ENCODE results near the gene TACSTD2.
A peak's percentile ranks its signal among the peaks of the same experiment; 100 is the strongest.
"Not testable (repeated sequence)": the region's sequence is repeated elsewhere in the genome, so short reads cannot be mapped to it uniquely, and the experiment has no call there.

TACSTD2 gene

GRCh38 chr1:58576727-58577653 lies at the start of gene TACSTD2:
TSS of gene TACSTD2 (minus strand) at chr1:58577252. CDS start at chr1:58577156, 96 bp downstream.
- H3K9ac ChIP-seq (ENCODE audit: low read depth, low read length), result peak within 1 kb of the TSS; percentile 59

GRCh38 chr1:58626293-58626692 lies 49.2 kb upstream of the TACSTD2 start:
- no peaks in the 10 kb centered on the region for H3K4me1 ChIP-seq (ENCODE audit: insufficient read depth, low read length)
- H3K9me3 ChIP-seq (ENCODE audit: control insufficient read depth, insufficient read depth, low read length), result no peaks in the 10 kb centered on the region
- no peaks in the 10 kb centered on the region for H3K36me3 ChIP-seq (ENCODE audit: insufficient read depth, low read length)
- no peak overlapping the region for H3K9ac ChIP-seq (ENCODE audit: low read depth, low read length)

More at GRCh38 chr1:58576727-58577653, at the start of gene TACSTD2:
- Histone ChIP-seq H3K9me3 (ENCODE audit: control insufficient read depth, insufficient read depth, low read length) (peaks cover 4% of the 10 kb centered on the region; the same call in 1 of the 2 replicates), H3K4me1 (ENCODE audit: insufficient read depth, low read length) (peaks cover 4% of the 10 kb centered on the region; the same call in 1 of the 2 replicates), H3K36me3 (ENCODE audit: insufficient read depth, low read length) (no peaks in the 10 kb centered on the region)

GRCh38 chr1:58623259-58623658 lies 46.2 kb upstream of the TACSTD2 start:
- H3K36me3 ChIP-seq (ENCODE audit: insufficient read depth, low read length); H3K9me3 ChIP-seq (ENCODE audit: control insufficient read depth, insufficient read depth, low read length); H3K9ac ChIP-seq (ENCODE audit: low read depth, low read length): not testable (repeated sequence)
- H3K4me1 ChIP-seq (ENCODE audit: insufficient read depth, low read length), result peaks cover 13% of the 10 kb centered on the region

- Histone ChIP-seq H3K36me3 (ENCODE audit: insufficient read depth, low read length) (no peaks in the 10 kb centered on the region), H3K4me1 (ENCODE audit: insufficient read depth, low read length) (peaks cover 13% of the 10 kb centered on the region)
Measured at GRCh38 chr1:58622571-58622970, 45.5 kb upstream of the TACSTD2 start.

GRCh38 chr1:58621391-58621790 lies 44.3 kb upstream of the TACSTD2 start:
- H3K9me3 ChIP-seq (ENCODE audit: control insufficient read depth, insufficient read depth, low read length), result no peaks in the 10 kb centered on the region
- peaks cover 13% of the 10 kb centered on the region for H3K4me1 ChIP-seq (ENCODE audit: insufficient read depth, low read length)
- H3K36me3 ChIP-seq (ENCODE audit: insufficient read depth, low read length), result no peaks in the 10 kb centered on the region
- H3K9ac ChIP-seq (ENCODE audit: low read depth, low read length), result no peak overlapping the region

More at GRCh38 chr1:58622571-58622970, 45.5 kb upstream of the TACSTD2 start:
- no peak overlapping the region for H3K9ac ChIP-seq (ENCODE audit: low read depth, low read length)
- H3K9me3 ChIP-seq (ENCODE audit: control insufficient read depth, insufficient read depth, low read length), result no peaks in the 10 kb centered on the region

- Histone ChIP-seq H3K9me3 (ENCODE audit: control insufficient read depth, insufficient read depth, low read length) (no peaks in the 10 kb centered on the region), H3K9ac (ENCODE audit: low read depth, low read length) (no peak overlapping the region), H3K36me3 (ENCODE audit: insufficient read depth, low read length) (no peaks in the 10 kb centered on the region), H3K4me1 (ENCODE audit: insufficient read depth, low read length) (peaks cover 13% of the 10 kb centered on the region)
Measured at GRCh38 chr1:58620926-58621325, 43.9 kb upstream of the TACSTD2 start.

DNA sequence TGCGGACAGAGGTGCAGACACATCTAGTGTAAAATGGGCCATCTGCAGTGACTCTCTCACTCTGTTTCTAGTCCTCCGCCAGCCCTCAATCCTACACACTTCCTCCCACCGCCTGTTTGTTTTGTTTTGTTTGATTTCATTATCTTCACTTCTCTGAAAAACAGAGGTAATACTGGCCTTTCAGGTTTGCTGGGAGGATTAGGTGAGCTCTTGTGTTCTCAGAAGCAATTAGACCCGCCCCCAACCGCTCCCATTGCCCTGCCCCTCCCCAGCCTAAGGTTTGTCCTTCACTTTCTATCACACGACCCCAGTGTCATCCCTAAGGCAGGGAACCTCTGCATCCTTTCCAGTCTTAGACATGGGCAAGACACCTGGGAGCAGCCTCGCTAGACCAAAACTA lies 43.2 kb upstream of the TACSTD2 start:
- Histone ChIP-seq H3K9me3 (ENCODE audit: control insufficient read depth, insufficient read depth, low read length) (no peaks in the 10 kb centered on the region), H3K9ac (ENCODE audit: low read depth, low read length) (no peak overlapping the region), H3K36me3 (ENCODE audit: insufficient read depth, low read length) (no peaks in the 10 kb centered on the region), H3K4me1 (ENCODE audit: insufficient read depth, low read length) (peaks cover 13% of the 10 kb centered on the region)

- peaks cover 13% of the 10 kb centered on the region for H3K4me1 ChIP-seq (ENCODE audit: insufficient read depth, low read length)
- H3K36me3 ChIP-seq (ENCODE audit: insufficient read depth, low read length), result no peaks in the 10 kb centered on the region
- no peak overlapping the region for H3K9ac ChIP-seq (ENCODE audit: low read depth, low read length)
- H3K9me3 ChIP-seq (ENCODE audit: control insufficient read depth, insufficient read depth, low read length), result no peaks in the 10 kb centered on the region
Measured at GRCh38 chr1:58619286-58620054, 42.4 kb upstream of the TACSTD2 start.

DNA sequence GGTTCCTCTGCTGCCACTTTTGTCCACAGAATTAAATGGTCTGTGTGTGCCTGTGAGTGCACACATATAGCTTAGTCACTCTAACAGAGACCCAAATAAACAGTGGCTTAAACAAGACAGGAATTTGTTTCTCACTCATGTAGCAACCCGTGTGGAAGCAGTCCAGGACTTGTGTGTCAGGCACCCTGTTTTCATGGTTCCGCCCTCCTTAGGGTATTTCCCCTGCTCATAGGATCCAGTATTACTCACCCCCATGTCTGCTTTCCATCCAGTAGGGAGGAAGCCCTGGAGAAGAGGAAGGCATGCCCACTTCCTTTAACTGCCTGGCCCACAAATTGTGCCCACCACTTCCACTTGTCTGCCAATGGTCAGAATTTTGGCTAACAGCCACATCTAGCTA lies 41.3 kb upstream of the TACSTD2 start:
- no peaks in the 10 kb centered on the region for H3K36me3 ChIP-seq (ENCODE audit: insufficient read depth, low read length)
- H3K4me1 ChIP-seq (ENCODE audit: insufficient read depth, low read length), result peaks cover 13% of the 10 kb centered on the region
- no peaks in the 10 kb centered on the region for H3K9me3 ChIP-seq (ENCODE audit: control insufficient read depth, insufficient read depth, low read length)
- H3K9ac ChIP-seq (ENCODE audit: low read depth, low read length), result no peak overlapping the region

- Histone ChIP-seq H3K9ac (ENCODE audit: low read depth, low read length) (no peak overlapping the region), H3K9me3 (ENCODE audit: control insufficient read depth, insufficient read depth, low read length) (no peaks in the 10 kb centered on the region; the same call in 1 of the 2 replicates), H3K4me1 (ENCODE audit: insufficient read depth, low read length) (no peaks in the 10 kb centered on the region), H3K36me3 (ENCODE audit: insufficient read depth, low read length) (no peaks in the 10 kb centered on the region)
Measured at GRCh38 chr1:58611861-58612385, 34.9 kb upstream of the TACSTD2 start.

- no peaks in the 10 kb centered on the region for H3K36me3 ChIP-seq (ENCODE audit: insufficient read depth, low read length)
- no peaks in the 10 kb centered on the region; the same call in none of the 2 replicates for H3K9me3 ChIP-seq (ENCODE audit: control insufficient read depth, insufficient read depth, low read length)
- no peaks in the 10 kb centered on the region for H3K4me1 ChIP-seq (ENCODE audit: insufficient read depth, low read length)
- H3K9ac ChIP-seq (ENCODE audit: low read depth, low read length), result no peak overlapping the region
Measured at GRCh38 chr1:58608945-58609344, 31.9 kb upstream of the TACSTD2 start.

DNA sequence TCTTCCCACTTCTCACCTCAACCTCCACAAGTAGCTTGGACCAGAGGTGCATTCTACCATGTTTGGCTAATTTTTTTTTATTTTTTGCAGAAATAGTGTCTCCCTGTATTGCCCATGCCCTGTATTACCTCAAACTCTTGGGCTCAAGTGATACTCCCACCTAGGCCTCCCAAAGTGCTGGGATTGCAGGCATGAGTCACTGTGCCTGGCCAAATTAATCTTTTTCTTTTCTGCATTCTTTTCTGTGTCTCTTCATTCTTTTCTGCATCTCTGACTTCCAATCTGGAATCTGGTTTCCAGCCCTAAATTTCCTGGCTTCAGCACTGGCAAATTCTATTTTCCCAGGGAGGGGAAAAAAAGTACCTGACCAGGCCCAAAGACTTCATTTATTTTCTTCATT lies 31.2 kb upstream of the TACSTD2 start:
- no peak overlapping the region for H3K9ac ChIP-seq (ENCODE audit: low read depth, low read length)
- H3K9me3 ChIP-seq (ENCODE audit: control insufficient read depth, insufficient read depth, low read length), result no peaks in the 10 kb centered on the region; the same call in none of the 2 replicates
- H3K36me3 ChIP-seq (ENCODE audit: insufficient read depth, low read length), result no peaks in the 10 kb centered on the region
- no peaks in the 10 kb centered on the region for H3K4me1 ChIP-seq (ENCODE audit: insufficient read depth, low read length)

- Histone ChIP-seq H3K36me3 (ENCODE audit: insufficient read depth, low read length) (no peaks in the 10 kb centered on the region), H3K4me1 (ENCODE audit: insufficient read depth, low read length) (no peaks in the 10 kb centered on the region), H3K9ac (ENCODE audit: low read depth, low read length) (no peak overlapping the region), H3K9me3 (ENCODE audit: control insufficient read depth, insufficient read depth, low read length) (no peaks in the 10 kb centered on the region; the same call in none of the 2 replicates)
Measured at GRCh38 chr1:58607391-58607790, 30.3 kb upstream of the TACSTD2 start.

- H3K36me3 ChIP-seq (ENCODE audit: insufficient read depth, low read length); H3K9ac ChIP-seq (ENCODE audit: low read depth, low read length); H3K9me3 ChIP-seq (ENCODE audit: control insufficient read depth, insufficient read depth, low read length): not testable (repeated sequence)
Measured at GRCh38 chr1:58601921-58602320, 24.9 kb upstream of the TACSTD2 start.

More at GRCh38 chr1:58601921-58602320, 24.9 kb upstream of the TACSTD2 start:
- not testable (repeated sequence) for H3K4me1 ChIP-seq (ENCODE audit: insufficient read depth, low read length)
